B cell (primary cell): Measurements from ENCODE around the gene NR5A1. TPM values are rescaled to one million over a fixed set of nuclear protein-coding genes. Genes with fewer than 3 reads are reported as not detected.

ENCODE experiments used
- ATAC-seq: fragments of 200-7000 bp; cut with Tn5 transposase; one replicate; pipeline ENCODE4 v1.10.0; 2021; ENCODE audit warnings: low read depth, mild to moderate bottlenecking, moderate number of reproducible peaks, moderate library complexity
- CTCF ChIA-PET: fragments of 350-600 bp; sonication (Branson Sonifier 250); formaldehyde crosslinking; loops from one replicate; lab custom pipeline; 2021; ENCODE audit warnings: antibody characterized with exemption, inconsistent platforms; lab: Charles Lee
- POLR2A ChIA-PET: fragments of 350-600 bp; sonication (Branson Sonifier 250); formaldehyde crosslinking; loops from one replicate; lab custom pipeline; 2021; ENCODE audit warnings: antibody characterized with exemption; lab: Charles Lee
- DNase-seq: peaks from one replicate; pipeline ENCODE4 v3.0.0; 2013
- H2AFZ ChIP-seq: 2 replicates; pipeline ENCODE4 v1.6.1; 2012; ENCODE audit warnings: mild to moderate bottlenecking, low read depth, low read length; ENCODE audit not compliant: insufficient read depth, poor library complexity, severe bottlenecking
- H3K27ac ChIP-seq, 2 donors: 1 replicate in 1 of 2; 2 replicates in 1 of 2; pipeline ENCODE4 v1.5.1; 2012 to 2013; ENCODE audit warnings: low read length in 2 of 2, mild to moderate bottlenecking in 2 of 2, moderate library complexity in 1 of 2
- H3K27me3 ChIP-seq, 4 experiments: fragments of 200-600 bp in 1 of 4; sonication (generic) in 1 of 4; replicated peaks in 1 of 4; 1 replicate in 2 of 4; 2 replicates in 2 of 4; pipeline versions ENCODE4 v1.6.1 to v1.7.0; 2013 to 2016; ENCODE audit warnings: low read length in 3 of 4, mild to moderate bottlenecking in 2 of 4, mixed read lengths in 1 of 4, moderate library complexity in 1 of 4; ENCODE audit not compliant: insufficient read depth in 4 of 4, control insufficient read depth in 3 of 4; ENCODE audit errors: control extremely low read depth in 1 of 4
- H3K36me3 ChIP-seq, 2 experiments: replicated peaks in 1 of 2; 1 replicate in 1 of 2; 2 replicates in 1 of 2; pipeline versions ENCODE4 v1.6.1 to v1.7.1; 2013; ENCODE audit warnings: low read length in 1 of 2; ENCODE audit not compliant: insufficient read depth in 2 of 2, control insufficient read depth in 1 of 2; ENCODE audit errors: control extremely low read depth in 1 of 2, extremely low read depth in 1 of 2
- H3K4me1 ChIP-seq, 2 donors: fragments of 200-600 bp in 1 of 2; sonication (generic) in 1 of 2; 1 replicate in 1 of 2; 2 replicates in 1 of 2; pipeline versions ENCODE4 v1.5.1 to v1.6.1; 2013 to 2017; ENCODE audit warnings: low read length in 2 of 2; ENCODE audit not compliant: control insufficient read depth in 2 of 2, insufficient read depth in 2 of 2
- H3K4me2 ChIP-seq: replicated peaks from 2 replicates; pipeline ENCODE3; 2012; ENCODE audit warnings: mild to moderate bottlenecking, low read depth, low read length; ENCODE audit not compliant: poor library complexity, severe bottlenecking
- H3K4me3 ChIP-seq, 5 experiments: fragments of 200-600 bp in 1 of 5; sonication (generic) in 1 of 5; 1 replicate in 3 of 5; 2 replicates in 2 of 5; pipeline versions ENCODE4 v1.5.1 to v1.7.0; 2011 to 2016; ENCODE audit warnings: low read length in 4 of 5, mild to moderate bottlenecking in 4 of 5, low read depth in 2 of 5, control low read depth in 1 of 5, moderate library complexity in 1 of 5; ENCODE audit not compliant: insufficient read depth in 1 of 5; ENCODE audit errors: control extremely low read depth in 1 of 5, extremely low read depth in 1 of 5
- H3K79me2 ChIP-seq: fragments of 200-600 bp; sonication (generic); one replicate; pipeline ENCODE4 v1.6.0; 2016; ENCODE audit warnings: low read length; ENCODE audit not compliant: control insufficient read depth, insufficient read depth
- H3K9ac ChIP-seq: fragments of 200-600 bp; sonication (generic); 2 replicates; pipeline ENCODE4 v1.6.1; 2017; ENCODE audit warnings: mild to moderate bottlenecking, low read length, moderate library complexity
- H3K9me3 ChIP-seq, 3 donors: one replicate each; pipeline versions ENCODE4 v1.6.1 to v1.7.1; 2013; ENCODE audit warnings: low read length in 2 of 3; ENCODE audit not compliant: control insufficient read depth in 2 of 3, insufficient read depth in 1 of 3; ENCODE audit errors: control extremely low read depth in 1 of 3
- H4K20me1 ChIP-seq: 2 replicates; pipeline ENCODE4 v1.6.0; 2012; ENCODE audit warnings: mild to moderate bottlenecking, low read length; ENCODE audit not compliant: insufficient read depth, control insufficient read depth, poor library complexity, severe bottlenecking
- H3K27ac Mint-ChIP-seq: one replicate; pipeline ENCODE4 v1.8.0; 2021; ENCODE audit warnings: mixed read lengths
- H3K27me3 Mint-ChIP-seq: one replicate; pipeline ENCODE4 v1.8.0; 2021; ENCODE audit warnings: mixed read lengths
- H3K4me1 Mint-ChIP-seq: one replicate; pipeline ENCODE4 v1.8.0; 2021; ENCODE audit warnings: mixed read lengths
- H3K4me3 Mint-ChIP-seq: one replicate; pipeline ENCODE4 v1.8.0; 2021; ENCODE audit warnings: mixed read lengths
- H3K9me3 Mint-ChIP-seq: one replicate; pipeline ENCODE4 v1.8.0; 2022; ENCODE audit warnings: mixed read lengths; ENCODE audit not compliant: insufficient read depth
- CTCF ChIP-seq: fragments of 200-600 bp; IDR thresholded peaks from one replicate; pipeline ENCODE4 v1.8.0; 2022; ENCODE audit warnings: antibody characterized with exemption, mild to moderate bottlenecking
- EZH2 ChIP-seq: IDR thresholded peaks from 2 replicates; pipeline ENCODE4 v1.6.1; 2012; ENCODE audit warnings: borderline replicate concordance, low read depth, mild to moderate bottlenecking, moderate library complexity, low read length; ENCODE audit not compliant: insufficient read depth, poor library complexity, severe bottlenecking
- WGBS: methylation state at CpG from one replicate; pipeline ENCODE4 v1.1.5; 2013; ENCODE audit warnings: missing lambda C conversion rate; ENCODE audit not compliant: insufficient coverage; 5-methylcytosine and 5-hydroxymethylcytosine counted together
- intact Hi-C: fragments of 100-400 bp; cut with micrococcal nuclease; formaldehyde crosslinking; loops from one replicate; pipeline ENCODE4 v1.10.0; 2022
- polyA plus RNA-seq: library from polyadenylated mRNA; depleted of rRNA; stranded (reverse); fragments of >200 nt; gene quantifications from 2 replicates; pipeline ENCODE4 v1.2.3, GENCODE V29; 2012
- total RNA-seq, 2 donors: library from RNA; stranded (reverse); fragments of 120-200 nt in 1 of 2; gene quantifications; 1 replicate in 1 of 2; 2 replicates in 1 of 2; pipeline versions ENCODE4 v1.2.3 to v1.2.4, GENCODE V29; 2013 to 2022

NR5A1 gene
- total and polyA plus RNA-seq, 2 donors (not counting 1 experiment from before 2014, with no cell fraction given): not detected

- Histone ChIP-seq H4K20me1 (no peaks in the 10 kb centered on the region), H3K9ac (no peak overlapping the region), H3K79me2 (no peaks in the 10 kb centered on the region), H3K36me3 (no peaks in the 10 kb centered on the region), H2AFZ (no peak overlapping the region), H3K27me3 (peaks cover 0 to 45% (median 16%) of the 10 kb centered on the region in 4 experiments), H3K4me1 (peaks cover 7 to 9% of the 10 kb centered on the region in 2 donors), H3K9me3 (peaks cover 0 to 4% (median 0%) of the 10 kb centered on the region in 3 donors), H3K27ac (no peak overlapping the region), H3K4me3 (no peak overlapping the region), H3K4me2 (peak overlapping the region; percentile 28)
- CTCF ChIA-PET: no interaction called here
- Mint-ChIP-seq H3K4me3 (no peak overlapping the region), H3K9me3 (no peaks in the 10 kb centered on the region), H3K4me1 (peaks cover 2% of the 10 kb centered on the region), H3K27ac (no peak overlapping the region), H3K27me3 (peaks cover 31% of the 10 kb centered on the region)
- ATAC-seq (no peak), DNase-seq (no peak)
- WGBS: 49% methylated on average over 85 of the region's 85 CpGs
- POLR2A ChIA-PET: no interaction called here
- intact Hi-C loops: no loop called here
- TF ChIP-seq CTCF (no peak), EZH2 (no peak)
These were observed 54.2 kb downstream of the NR5A1 start for GRCh38 chr9:124452841-124453585.

GRCh38 chr9:124452326-124452725, 54.9 kb downstream of the NR5A1 start:
- no peaks in the 10 kb centered on the region for H3K36me3 ChIP-seq
- ChIA-PET POLR2A (no interaction called here), CTCF (no interaction called here)
- H4K20me1 ChIP-seq: no peaks in the 10 kb centered on the region
- H3K4me1 ChIP-seq: peaks cover 7 to 9% of the 10 kb centered on the region in 2 donors
- no peak for TF ChIP-seq CTCF
- no peak for TF ChIP-seq EZH2
- peaks cover 0 to 7% (median 0%) of the 10 kb centered on the region in 3 donors for H3K9me3 ChIP-seq
- H3K27me3 Mint-ChIP-seq: peaks cover 36% of the 10 kb centered on the region
- H3K4me1 Mint-ChIP-seq: peaks cover 2% of the 10 kb centered on the region
- H3K79me2 ChIP-seq: no peaks in the 10 kb centered on the region
- no peak overlapping the region for H2AFZ ChIP-seq
- no peak overlapping the region for H3K27ac Mint-ChIP-seq
- H3K4me3 Mint-ChIP-seq: no peak overlapping the region
- no peak overlapping the region for H3K27ac ChIP-seq
- H3K4me3 ChIP-seq: no peak overlapping the region
- no peaks in the 10 kb centered on the region for H3K9me3 Mint-ChIP-seq
- no peak overlapping the region for H3K9ac ChIP-seq
- intact Hi-C loops: no loop called here
- no peak for DNase-seq
- ATAC-seq: no peak
- 84% methylated on average over 17 of the region's 19 CpGs for whole genome bisulfite sequencing
- H3K4me2 ChIP-seq: no peak overlapping the region
- peaks cover 0 to 47% (median 16%) of the 10 kb centered on the region in 4 experiments for H3K27me3 ChIP-seq
